NCI-H1694 (cell line): ENCODE data around the gene RFX2.
"Not testable (repeated sequence)": the region's sequence is repeated elsewhere in the genome, so short reads cannot be mapped to it uniquely, and the experiment has no call there.

Experiments used
- DNase-seq: peaks from one replicate; lab custom pipeline; 2025; lab: John Stamatoyannopoulos, UW

The RFX2 gene

GRCh38 chr19:6110360-6110977 lies at the start of gene RFX2:
Gene RFX2 (minus strand): TSS chr19:6110500. CDS start chr19:6047496, 63,004 bp downstream.
- peak; percentile 94 for DNase-seq

GRCh38 chr19:6156033-6156432 lies 45.7 kb upstream of the RFX2 start:
- DNase-seq = no peak

GRCh38 chr19:6150289-6150688 lies 40.0 kb upstream of the RFX2 start:
- no peak for DNase-seq

- no peak for DNase-seq
Observed at GRCh38 chr19:6141217-6141616, 30.9 kb upstream of the RFX2 start.

- DNase-seq = no peak
Observed at GRCh38 chr19:6138511-6138910, 28.2 kb upstream of the RFX2 start.

- DNase-seq = no peak
Observed at GRCh38 chr19:6138066-6138465, 27.8 kb upstream of the RFX2 start.

GRCh38 chr19:6133231-6133630 lies 22.9 kb upstream of the RFX2 start:
- no peak for DNase-seq

- DNase-seq = no peak
Observed at GRCh38 chr19:6132482-6132881, 22.2 kb upstream of the RFX2 start.

GRCh38 chr19:6127716-6128335 lies 17.5 kb upstream of the RFX2 start:
- DNase-seq = no peak

GRCh38 chr19:6126335-6126974 lies 16.2 kb upstream of the RFX2 start:
- DNase-seq = peak; percentile 18

GRCh38 chr19:6125571-6125989 lies 15.3 kb upstream of the RFX2 start:
- DNase-seq = peak; percentile 74

GRCh38 chr19:6119031-6119430 lies 8.7 kb upstream of the RFX2 start:
- DNase-seq = no peak

GRCh38 chr19:6118043-6118442 lies 7.7 kb upstream of the RFX2 start:
- DNase-seq = no peak

GRCh38 chr19:6117534-6117933 lies 7.2 kb upstream of the RFX2 start:
- no peak for DNase-seq

- DNase-seq = no peak
Observed at GRCh38 chr19:6116749-6117430, 6.6 kb upstream of the RFX2 start.

- no peak for DNase-seq
Observed at GRCh38 chr19:6115992-6116391, 5.7 kb upstream of the RFX2 start.

- no peak for DNase-seq
Observed at GRCh38 chr19:6113616-6114188, 3.4 kb upstream of the RFX2 start.

GRCh38 chr19:6109947-6110346 lies 353 bp downstream of the RFX2 start:
- DNase-seq = no peak

- no peak for DNase-seq
Observed at GRCh38 chr19:6108721-6109633, 1.3 kb downstream of the RFX2 start.

- not testable (repeated sequence) for DNase-seq
Observed at GRCh38 chr19:6106643-6107294, 3.5 kb downstream of the RFX2 start.

- no peak for DNase-seq
Observed at GRCh38 chr19:6105444-6105843, 4.9 kb downstream of the RFX2 start.
